HepG2 (cell line): ENCODE results near the gene CYP2W1. TPM values are rescaled to one million over a fixed set of nuclear protein-coding genes. Genes with fewer than 3 reads are reported as not detected.

Experiments used
- CTCF ChIP-seq: sonication (generic); formaldehyde crosslinking; IDR thresholded peaks from 2 replicates; pipeline ENCODE4 v1.5.0; 2020; ENCODE audit warnings: mild to moderate bottlenecking, missing genetic modification reagents, moderate library complexity
- DMTF1 ChIP-seq: sonication (generic); formaldehyde crosslinking; IDR thresholded peaks from 2 replicates; pipeline ENCODE4 v1.4.0; 2020; ENCODE audit warnings: mild to moderate bottlenecking, missing genetic modification reagents
- EEA1 ChIP-seq: sonication (generic); formaldehyde crosslinking; IDR thresholded peaks from 2 replicates; pipeline ENCODE4 v1.5.1; 2020; ENCODE audit warnings: mild to moderate bottlenecking, missing genetic modification reagents, borderline replicate concordance
- FOSL1 ChIP-seq: sonication (generic); formaldehyde crosslinking; IDR thresholded peaks from 2 replicates; pipeline ENCODE4 v1.9.0; 2021; ENCODE audit warnings: missing genetic modification reagents, borderline replicate concordance
- HNRNPL ChIP-seq: fragments of 200-400 bp; formaldehyde crosslinking; IDR thresholded peaks from 2 replicates; pipeline ENCODE4 v1.6.1; 2017; ENCODE audit warnings: mild to moderate bottlenecking, low read depth, low read length
- HOXA3 ChIP-seq: sonication (generic); formaldehyde crosslinking; IDR thresholded peaks from 2 replicates; pipeline ENCODE4 v1.5.0; 2020; ENCODE audit warnings: missing genetic modification reagents
- NFYC ChIP-seq: IDR thresholded peaks from 2 replicates; pipeline ENCODE4 v1.6.1; 2016; ENCODE audit warnings: missing genetic modification reagents, missing compliant biosample characterization
- PCBP1 ChIP-seq: fragments of 200-400 bp; formaldehyde crosslinking; IDR thresholded peaks from 2 replicates; pipeline ENCODE4 v1.6.1; 2017; ENCODE audit warnings: mild to moderate bottlenecking, low read depth, low read length, borderline replicate concordance
- PPARG ChIP-seq: conservative IDR thresholded peaks from 2 replicates; pipeline ENCODE4 v1.6.1; 2016; ENCODE audit warnings: missing biosample characterization, missing genetic modification reagents
- SNAPC2 ChIP-seq: sonication (generic); formaldehyde crosslinking; IDR thresholded peaks from 2 replicates; pipeline ENCODE4 v1.8.1; 2022; ENCODE audit warnings: mild to moderate bottlenecking, missing genetic modification reagents
- ZBTB1 ChIP-seq: sonication (generic); formaldehyde crosslinking; IDR thresholded peaks from 2 replicates; pipeline ENCODE4 v1.4.0; 2020; ENCODE audit warnings: missing genetic modification reagents, borderline replicate concordance
- ZBTB44 ChIP-seq: sonication (generic); formaldehyde crosslinking; IDR thresholded peaks from 2 replicates; pipeline ENCODE4 v1.4.0; 2020; ENCODE audit warnings: missing genetic modification reagents
- ZEB1 ChIP-seq: IDR thresholded peaks from 2 replicates; pipeline ENCODE4 v1.6.1; 2012; ENCODE audit warnings: mild to moderate bottlenecking, low read depth, inconsistent platforms; ENCODE audit not compliant: insufficient replicate concordance
- ZMAT3 ChIP-seq: sonication (generic); formaldehyde crosslinking; conservative IDR thresholded peaks from 2 replicates; pipeline ENCODE4 v1.7.0; 2021; ENCODE audit warnings: missing genetic modification reagents
- ZNF281 ChIP-seq: sonication (generic); formaldehyde crosslinking; IDR thresholded peaks from 2 replicates; pipeline ENCODE4 v1.4.0; 2020; ENCODE audit warnings: missing genetic modification reagents, borderline replicate concordance
- ZNF563 ChIP-seq: sonication (generic); formaldehyde crosslinking; IDR thresholded peaks from 2 replicates; pipeline ENCODE4 v1.8.0; 2022; ENCODE audit warnings: mild to moderate bottlenecking, moderate library complexity, missing genetic modification reagents
- ZNF605 ChIP-seq: sonication (generic); formaldehyde crosslinking; IDR thresholded peaks from 2 replicates; pipeline ENCODE4 v1.8.0; 2022; ENCODE audit warnings: mild to moderate bottlenecking, missing genetic modification reagents
- ZNF816 ChIP-seq: sonication (generic); formaldehyde crosslinking; IDR thresholded peaks from 2 replicates; pipeline ENCODE4 v1.8.0; 2022; ENCODE audit warnings: missing genetic modification reagents, mild to moderate bottlenecking, borderline replicate concordance
- ZSCAN5A ChIP-seq: sonication (generic); formaldehyde crosslinking; IDR thresholded peaks from 2 replicates; pipeline ENCODE4 v1.8.0; 2022; ENCODE audit warnings: mild to moderate bottlenecking, missing genetic modification reagents, borderline replicate concordance
- polyA plus RNA-seq, 8 experiments: library from polyadenylated mRNA; depleted of rRNA in 3 of 8; stranded (reverse) in 7 of 8; unstranded in 1 of 8; fragments of >200 nt; fragmentation: Illumina TruSeq in 4 of 8; extraction: Trizol in 4 of 8; gene quantifications; 2 replicates each; pipeline versions ENCODE4 v1.2.1 to v1.2.3, GENCODE V29; 2011 to 2016; ENCODE audit warnings: low read depth in 4 of 8, missing spikeins in 1 of 8, mixed read lengths in 1 of 8; ENCODE audit not compliant: insufficient read depth in 1 of 8
- total RNA-seq, 5 experiments: library from RNA; depleted of rRNA; stranded (reverse); fragments of >200 nt; fragmentation: Illumina TruSeq; extraction: Trizol; gene quantifications; 2 replicates each; pipeline ENCODE4 v1.2.3, GENCODE V29; 2016; ENCODE audit warnings: low read depth in 1 of 5

Gene CYP2W1
- total and polyA plus RNA-seq, 2 of the 13 experiments (the other 11 are each of a cell fraction or from before 2014, with no cell fraction given), result 19.5 to 31.7 TPM

- no peak for TF ChIP-seq ZNF816 (CRISPR knock-in tag)
- peak; percentile 99 for TF ChIP-seq ZEB1
- 0 out of 2 replicates have a peak, but pooled peaks have one; percentile 24 for TF ChIP-seq ZNF605 (CRISPR knock-in tag)
- TF ChIP-seq HNRNPL, result peak; percentile 78
- no peak for TF ChIP-seq ZBTB44
- TF ChIP-seq SNAPC2 (CRISPR knock-in tag), result no peak
- TF ChIP-seq DMTF1 (CRISPR knock-in tag), result no peak
- TF ChIP-seq PPARG (CRISPR knock-in tag), result no peak; the same call in 1 of the 2 replicates
- no peak for TF ChIP-seq ZNF563
- no peak for TF ChIP-seq FOSL1 (CRISPR knock-in tag)
- TF ChIP-seq NFYC, result no peak
- 0 out of 2 replicates have a peak, but pooled peaks have one; percentile 37 for TF ChIP-seq PCBP1
- TF ChIP-seq ZBTB1, result no peak
- peak; percentile 4; the same call in 1 of the 2 replicates for TF ChIP-seq CTCF (CRISPR knock-in tag)
- peak; percentile 39; the same call in 1 of the 2 replicates for TF ChIP-seq HOXA3
- no peak for TF ChIP-seq EEA1 (CRISPR knock-in tag)
- no peak for TF ChIP-seq ZSCAN5A (CRISPR knock-in tag)
- no peak for TF ChIP-seq ZMAT3 (CRISPR knock-in tag)
- TF ChIP-seq ZNF281 (CRISPR knock-in tag), result peak; percentile 72; the same call in 1 of the 2 replicates
Observed at GRCh38 chr7:945556-946255, 37.3 kb upstream of the CYP2W1 start (continued).
